GM10248 (cell line): Measurements from ENCODE around the gene EIF5.

Source experiments
- CTCF ChIA-PET: fragments of 300-600 bp; sonication (Branson Sonifier 250); formaldehyde crosslinking; extraction: SDS; loops from one replicate; lab custom pipeline; 2021; ENCODE audit warnings: antibody characterized with exemption; lab: Yijun Ruan, JAX
- POLR2A ChIA-PET: fragments of 350-650 bp; sonication (Branson Sonifier 250); formaldehyde crosslinking; extraction: SDS; loops from one replicate; lab custom pipeline; 2020; ENCODE audit warnings: antibody characterized with exemption; lab: Yijun Ruan, JAX
- DNase-seq: peaks from one replicate; pipeline ENCODE4 v3.0.0; 2012; ENCODE audit errors: extremely low spot score
- TF ChIP-seq, protein P1 (sequence below): IDR thresholded peaks from 2 replicates; pipeline ENCODE4 v1.5.1; 2012; ENCODE audit warnings: mild to moderate bottlenecking, low read depth; ENCODE audit errors: extremely low read depth, missing control alignments, control extremely low read depth

Gene EIF5

DNA sequence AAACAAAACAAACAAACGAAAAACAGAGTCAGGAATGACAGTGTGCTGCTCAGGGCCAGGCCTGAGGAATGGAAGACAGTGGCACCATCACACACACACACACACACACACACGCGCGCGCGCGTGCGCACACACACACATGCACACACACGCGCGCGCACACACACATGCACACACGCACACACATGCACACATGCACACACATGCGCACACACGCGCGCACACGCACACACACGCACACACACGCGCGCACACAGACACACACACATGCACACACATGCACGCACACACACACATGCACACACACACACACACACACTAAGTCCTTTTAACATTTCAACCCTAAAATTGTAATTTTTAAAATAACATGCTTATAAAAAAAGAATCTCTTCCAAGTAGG is 38.0 kb downstream of the EIF5 start:
- CTCF ChIA-PET, result interaction anchor here (1.2 to 3.5 kb wide), 2 partner anchors 10 to 19 kb away, joined by 3 to 18 read pairs; no protein-coding TSS in a partner anchor
- POLR2A ChIA-PET, result no interaction called here
- DNase-seq, result no peak

DNA sequence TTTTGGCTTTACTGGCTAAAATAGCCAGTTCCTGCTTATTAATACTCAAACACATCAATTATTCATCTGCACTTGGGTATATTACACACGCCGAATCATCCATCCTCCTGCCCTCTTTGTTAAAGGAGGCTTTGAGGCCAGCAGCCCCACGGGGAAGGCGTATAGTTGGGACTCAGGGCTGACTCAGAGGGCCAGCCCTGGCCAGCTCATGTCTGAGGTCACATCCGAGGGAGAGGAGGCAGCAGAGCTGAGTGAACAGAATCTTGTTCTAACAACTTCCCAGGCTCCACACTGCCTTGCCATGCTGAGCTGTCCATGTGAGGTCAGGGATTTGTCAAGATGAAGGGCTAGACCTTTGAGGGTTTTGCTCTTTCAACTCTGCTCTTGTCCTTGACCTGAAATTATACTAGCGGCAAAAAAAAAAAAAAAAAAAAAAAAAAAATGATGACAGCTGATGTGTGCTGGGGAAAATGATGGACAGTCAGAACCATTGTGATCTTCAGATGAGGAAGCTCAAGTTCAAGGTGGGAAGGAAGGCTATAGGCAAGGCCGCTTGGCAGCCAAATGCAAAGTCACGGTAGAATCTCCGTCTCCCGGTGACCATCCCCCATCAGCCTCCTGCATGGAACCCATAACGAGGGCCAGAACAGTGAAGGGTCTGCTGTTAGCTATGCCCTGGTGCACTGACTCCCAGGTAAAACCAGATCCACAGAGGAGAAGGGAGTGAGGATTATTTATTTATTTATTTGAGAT is 38.7 kb downstream of the EIF5 start:
- DNase-seq, result no peak
- POLR2A ChIA-PET, result no interaction called here

More for the DNA sequence above, 38.0 kb downstream of the EIF5 start:
- TF ChIP-seq, protein P1, sequence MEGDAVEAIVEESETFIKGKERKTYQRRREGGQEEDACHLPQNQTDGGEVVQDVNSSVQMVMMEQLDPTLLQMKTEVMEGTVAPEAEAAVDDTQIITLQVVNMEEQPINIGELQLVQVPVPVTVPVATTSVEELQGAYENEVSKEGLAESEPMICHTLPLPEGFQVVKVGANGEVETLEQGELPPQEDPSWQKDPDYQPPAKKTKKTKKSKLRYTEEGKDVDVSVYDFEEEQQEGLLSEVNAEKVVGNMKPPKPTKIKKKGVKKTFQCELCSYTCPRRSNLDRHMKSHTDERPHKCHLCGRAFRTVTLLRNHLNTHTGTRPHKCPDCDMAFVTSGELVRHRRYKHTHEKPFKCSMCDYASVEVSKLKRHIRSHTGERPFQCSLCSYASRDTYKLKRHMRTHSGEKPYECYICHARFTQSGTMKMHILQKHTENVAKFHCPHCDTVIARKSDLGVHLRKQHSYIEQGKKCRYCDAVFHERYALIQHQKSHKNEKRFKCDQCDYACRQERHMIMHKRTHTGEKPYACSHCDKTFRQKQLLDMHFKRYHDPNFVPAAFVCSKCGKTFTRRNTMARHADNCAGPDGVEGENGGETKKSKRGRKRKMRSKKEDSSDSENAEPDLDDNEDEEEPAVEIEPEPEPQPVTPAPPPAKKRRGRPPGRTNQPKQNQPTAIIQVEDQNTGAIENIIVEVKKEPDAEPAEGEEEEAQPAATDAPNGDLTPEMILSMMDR, result no peak

DNA sequence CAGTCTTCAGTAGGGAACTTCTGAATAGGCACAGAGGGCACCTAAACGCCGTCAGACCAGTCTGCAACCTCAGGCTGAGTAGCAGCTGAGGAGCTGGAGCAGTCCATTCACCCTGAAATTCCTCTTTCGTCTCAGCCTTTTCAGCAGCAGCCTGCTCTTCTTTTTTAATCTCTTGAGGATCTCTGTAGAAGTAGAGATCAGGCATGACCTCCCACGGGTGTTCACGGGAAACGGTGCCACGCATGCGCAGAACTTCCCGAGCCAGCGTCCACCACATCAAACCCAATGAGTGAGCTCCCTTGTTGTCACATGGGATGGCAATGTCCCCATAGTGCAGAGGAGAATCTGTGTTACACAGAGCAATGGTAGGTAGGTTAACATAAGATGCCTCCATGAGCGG is 40.1 kb downstream of the EIF5 start:
- POLR2A ChIA-PET, result no interaction called here
- TF ChIP-seq, protein P1, result no peak
- CTCF ChIA-PET, result interaction anchor here (1.0 to 3.5 kb wide), 3 partner anchors 17 to 269 kb away, joined by 3 to 18 read pairs (median 5); no protein-coding TSS in a partner anchor
- no peak for DNase-seq

More for the DNA sequence above, 38.7 kb downstream of the EIF5 start:
- CTCF ChIA-PET, result interaction anchor here (1.2 to 3.5 kb wide), 3 partner anchors 10 to 21 kb away, joined by 3 to 18 read pairs (median 5); no protein-coding TSS in a partner anchor
- TF ChIP-seq, protein P1, result no peak

DNA sequence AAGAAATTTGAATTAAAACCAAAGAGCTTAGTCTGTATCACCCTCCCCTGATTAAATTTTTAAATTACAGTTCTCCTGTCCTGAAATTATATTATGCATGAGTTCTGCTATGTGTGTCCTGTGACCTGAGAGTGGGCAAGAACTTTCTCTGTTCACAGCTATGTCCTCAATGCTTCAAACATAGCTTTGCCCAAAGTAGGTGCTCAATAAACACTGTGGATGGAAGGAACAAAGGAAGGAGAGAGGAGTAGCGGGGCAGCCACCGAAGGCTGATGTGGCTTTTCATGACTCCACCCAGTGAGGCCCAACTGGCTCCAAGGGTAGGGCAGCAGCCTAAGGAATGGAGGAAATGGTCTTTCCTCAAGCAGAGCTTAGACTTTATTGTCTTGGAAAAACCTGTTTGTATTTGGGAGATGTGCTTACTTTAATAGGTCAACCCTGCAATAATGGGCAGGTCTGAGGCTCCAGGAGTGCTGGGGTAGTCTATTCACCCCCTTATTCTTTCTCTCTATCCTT is 43.5 kb downstream of the EIF5 start:
- POLR2A ChIA-PET, result interaction anchor here (0.7 kb wide), 1 partner anchor 33 kb away, joined by 3 read pairs; no protein-coding TSS in a partner anchor
- DNase-seq, result no peak
- TF ChIP-seq, protein P1, result no peak
- CTCF ChIA-PET, result interaction anchor here (0.8 to 5.0 kb wide), 6 partner anchors 13 to 25 kb away, joined by 3 to 41 read pairs (median 4); no protein-coding TSS in a partner anchor

DNA sequence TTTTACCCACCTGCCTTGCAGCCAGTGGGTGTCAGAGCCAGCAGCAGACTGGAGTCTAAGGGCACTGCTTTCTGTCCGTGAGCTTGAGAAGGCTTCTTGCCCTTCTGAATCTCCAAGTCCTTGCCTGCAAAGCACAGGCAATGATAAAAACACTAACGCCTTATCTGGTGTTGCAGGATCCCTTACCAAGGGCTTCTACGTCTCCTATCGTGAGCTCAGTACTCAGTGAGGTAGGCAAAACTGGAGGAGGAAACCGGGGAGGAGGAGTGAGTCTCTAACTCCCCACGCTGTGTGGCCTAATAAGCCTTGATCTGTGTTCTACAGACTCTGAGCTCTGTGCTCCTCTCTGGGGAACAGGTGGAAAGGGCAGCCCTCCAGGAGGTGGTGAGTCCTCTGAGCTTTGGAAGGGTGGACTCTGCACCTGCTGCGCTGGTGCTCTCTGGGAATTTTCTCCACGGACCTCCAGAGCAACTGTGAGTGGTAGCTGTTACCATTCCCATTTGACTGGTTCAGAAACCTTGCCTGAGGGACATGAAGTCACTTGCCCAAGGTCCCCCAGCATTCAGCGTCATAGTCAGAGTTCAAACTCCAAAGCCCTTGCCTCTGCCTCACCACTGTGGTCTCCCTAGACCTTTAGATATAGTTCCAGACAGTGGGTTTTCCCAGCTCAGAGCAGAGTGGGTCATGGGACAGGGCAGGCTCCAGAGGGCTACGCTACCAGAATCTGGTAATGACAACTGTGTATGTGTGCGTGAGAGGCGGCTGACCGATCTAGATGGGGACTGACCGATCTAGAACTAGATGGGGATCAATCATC is 44.2 kb downstream of the EIF5 start:
- ChIA-PET CTCF (interaction anchor here (1.0 to 5.0 kb wide), 7 partner anchors 11 to 25 kb away, joined by 3 to 41 read pairs (median 4); no protein-coding TSS in a partner anchor), POLR2A (interaction anchor here (0.7 kb wide), 1 partner anchor 33 kb away, joined by 3 read pairs; no protein-coding TSS in a partner anchor)
- TF ChIP-seq, protein P1, result no peak
- no peak for DNase-seq
